Activated CD8-positive, alpha-beta memory T cell treated with anti-CD3 and anti-CD28 coated beads for 36 hours (primary cell): ENCODE measurements around the gene ERMARD. TPM values are rescaled to one million over a fixed set of nuclear protein-coding genes. Genes with fewer than 3 reads are reported as not detected.

Source experiments
- total RNA-seq, 2 experiments: library from RNA; stranded (reverse); gene quantifications; one replicate each; pipeline ENCODE4 v1.2.3, GENCODE V29; 2021

Gene ERMARD
- total RNA-seq, 2 experiments from 2014 or later = 24.0 to 25.1 TPM

Other genes starting within 250 kb of the ERMARD start
- 10 to 100 TPM; 32.0 TPM for gene WDR27, start 49.6 kb upstream of the ERMARD start, total RNA-seq
- 10 to 100 TPM; 23.1 TPM for gene C6orf120, start 49.5 kb upstream of the ERMARD start, total RNA-seq
- gene PHF10, start 27.1 kb upstream of the ERMARD start, total RNA-seq = 10 to 100 TPM; 75.5 to 78.9 TPM
- 1 to 10 TPM; 2.0 to 2.1 TPM for gene DYNLT2, start 50 bp upstream of the ERMARD start, total RNA-seq